HG03575 (cell line): ENCODE data around the gene CEP250.
"Not testable (repeated sequence)": the region's sequence is repeated elsewhere in the genome, so short reads cannot be mapped to it uniquely, and the experiment has no call there.

ENCODE experiments used
- ATAC-seq: cut with Tn5 transposase; IDR thresholded peaks from one replicate; pipeline ENCODE4 v1.9.1; 2021; ENCODE audit not compliant: unreplicated experiment, insufficient number of reproducible peaks, low FRiP score; ENCODE audit errors: extremely low read depth

CEP250 gene

DNA sequence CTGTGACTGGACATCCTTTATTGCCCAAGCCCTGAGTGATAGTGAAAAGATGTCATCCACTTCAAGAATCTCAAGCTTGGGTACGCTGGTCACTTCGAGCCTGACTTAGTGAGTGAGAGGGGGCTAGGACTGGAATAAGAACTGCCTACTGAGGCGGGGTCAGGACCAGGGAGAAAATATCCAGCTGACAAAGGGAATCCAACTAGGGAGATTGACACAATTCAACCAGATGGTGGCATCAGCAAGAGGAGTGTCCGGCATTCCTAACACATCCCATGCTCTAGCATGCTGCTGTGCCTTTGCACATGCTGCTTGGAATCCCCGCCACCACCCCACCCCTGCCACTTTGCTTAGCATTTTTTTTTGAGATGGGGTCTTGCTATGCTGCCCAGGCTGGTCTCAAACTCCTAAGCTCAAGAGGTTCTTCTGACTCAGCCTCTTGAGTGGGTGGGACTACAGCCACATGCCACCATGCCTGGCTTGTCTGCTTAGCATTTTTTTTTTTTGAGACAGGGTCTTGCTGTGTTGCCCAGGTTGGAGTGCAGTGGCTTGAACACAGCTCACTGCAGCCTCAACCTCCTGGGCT, 6.5 kb upstream of the CEP250 start:
- ATAC-seq = no peak

DNA sequence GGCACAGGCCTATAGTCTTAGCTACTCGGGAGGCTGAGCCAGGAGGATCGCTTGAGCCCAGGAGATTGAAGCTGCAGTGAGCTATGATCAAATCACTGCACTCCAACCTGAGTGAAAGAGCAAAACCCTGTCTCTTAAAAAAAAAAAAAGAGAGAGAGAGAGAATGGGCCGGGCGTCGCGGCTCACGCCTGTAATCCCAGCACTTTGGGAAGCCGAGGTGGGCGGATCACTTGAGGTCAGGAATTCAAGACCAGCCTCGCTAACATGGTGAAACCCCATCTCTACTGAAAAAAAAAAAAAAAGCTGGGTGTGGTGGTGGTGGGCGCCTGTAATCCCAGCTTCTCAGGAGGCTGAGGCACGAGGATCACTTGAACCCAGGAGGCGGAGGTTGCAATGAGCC, 5.5 kb upstream of the CEP250 start:
- ATAC-seq = not testable (repeated sequence)

DNA sequence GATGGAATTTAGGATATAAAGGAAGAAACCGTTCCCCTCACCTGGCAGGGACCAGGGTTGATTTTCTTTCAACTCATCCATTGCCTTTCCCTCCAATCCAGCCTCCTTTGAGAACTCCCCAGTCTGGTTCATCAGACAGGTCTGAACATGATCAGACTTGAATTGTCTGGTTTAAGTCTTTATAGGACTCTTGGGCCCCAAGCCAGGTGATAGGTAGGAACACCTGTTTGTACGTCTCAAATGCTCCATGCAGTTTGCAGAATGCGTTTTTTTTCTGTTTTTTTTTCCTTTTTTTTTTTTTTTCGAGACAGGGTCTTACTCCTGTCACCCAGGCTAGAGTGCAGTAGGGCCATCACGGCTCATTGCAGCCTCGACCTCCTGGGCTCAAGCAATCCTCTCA, 4.1 kb upstream of the CEP250 start:
- no peak for ATAC-seq

DNA sequence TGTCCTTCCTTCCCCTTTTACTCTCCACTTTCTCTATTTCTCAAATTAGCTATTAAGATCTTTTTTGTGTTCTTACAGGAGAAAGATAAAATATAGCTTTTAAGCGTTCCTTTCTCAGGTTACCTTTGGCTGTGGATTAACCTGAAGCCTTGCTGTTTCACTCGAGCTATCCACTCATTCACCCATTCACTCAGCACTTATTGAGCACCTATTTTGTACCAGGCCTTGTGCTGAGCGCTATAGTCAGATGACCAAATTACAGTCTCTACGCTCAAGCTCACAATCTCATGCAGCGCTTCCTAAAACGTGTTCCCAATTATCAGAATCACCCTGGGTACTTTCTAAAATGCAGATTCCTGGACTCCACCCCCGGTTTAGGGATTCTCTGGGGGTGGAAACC, 1.8 kb upstream of the CEP250 start:
- ATAC-seq = no peak

DNA sequence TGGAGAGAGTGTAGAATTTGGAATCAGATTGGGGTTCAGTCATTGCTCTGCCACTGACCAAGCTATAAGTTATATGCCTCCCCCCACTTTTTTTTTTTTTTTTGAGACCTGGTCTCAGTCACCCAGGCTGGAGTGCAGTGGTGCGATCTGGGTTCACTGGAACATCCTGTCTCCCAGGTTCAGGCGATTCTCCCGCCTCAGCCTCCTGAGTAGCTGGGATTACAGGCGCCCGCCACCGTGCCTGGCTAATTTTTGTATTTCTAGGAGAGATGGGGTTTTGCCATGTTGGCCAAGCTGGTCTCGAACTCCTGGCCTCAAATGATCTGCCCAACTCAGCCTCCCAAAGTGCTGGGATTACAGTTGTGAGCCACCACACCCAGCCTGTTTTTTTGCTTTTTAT, 1.3 kb downstream of the CEP250 start:
- not testable (repeated sequence) for ATAC-seq

DNA sequence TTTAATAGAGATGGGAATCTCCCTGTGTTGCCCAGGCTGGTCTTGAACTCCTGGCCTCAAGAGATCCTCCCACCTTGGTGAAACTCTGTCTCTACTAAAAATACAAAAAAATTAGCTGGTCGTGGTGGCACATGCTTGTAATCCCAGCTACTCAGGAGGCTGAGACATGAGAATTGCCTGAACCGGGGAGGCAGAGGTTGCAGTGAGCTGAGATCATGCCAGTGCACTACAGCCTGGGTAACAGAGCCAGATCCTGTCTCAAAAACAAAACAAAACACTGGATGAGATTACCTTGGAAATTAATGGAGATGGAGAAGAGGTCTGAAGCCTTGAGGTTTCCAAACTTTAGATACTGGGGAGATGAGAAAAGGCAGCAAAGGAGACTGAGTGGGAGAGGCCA, 2.1 kb downstream of the CEP250 start:
- ATAC-seq = not testable (repeated sequence)

DNA sequence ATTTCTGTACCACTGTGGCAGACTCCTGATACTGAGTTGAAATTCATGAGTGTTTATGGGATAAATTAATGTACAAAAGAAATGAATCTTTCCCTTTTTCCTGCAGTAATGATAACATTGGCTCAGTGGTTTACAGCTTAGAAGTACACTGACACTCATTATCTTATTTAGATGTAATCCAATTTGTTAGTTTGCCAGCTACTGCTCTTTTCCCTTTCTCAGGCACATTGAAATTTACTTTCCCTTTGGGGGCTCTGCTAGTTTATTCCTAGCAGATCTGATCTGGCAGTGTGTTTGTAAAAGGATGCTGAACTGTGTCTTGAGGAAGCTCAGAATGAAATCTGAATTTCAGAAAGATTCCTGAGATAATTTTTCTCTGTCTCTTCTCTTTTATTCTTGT, 3.0 kb downstream of the CEP250 start:
- no peak for ATAC-seq

DNA sequence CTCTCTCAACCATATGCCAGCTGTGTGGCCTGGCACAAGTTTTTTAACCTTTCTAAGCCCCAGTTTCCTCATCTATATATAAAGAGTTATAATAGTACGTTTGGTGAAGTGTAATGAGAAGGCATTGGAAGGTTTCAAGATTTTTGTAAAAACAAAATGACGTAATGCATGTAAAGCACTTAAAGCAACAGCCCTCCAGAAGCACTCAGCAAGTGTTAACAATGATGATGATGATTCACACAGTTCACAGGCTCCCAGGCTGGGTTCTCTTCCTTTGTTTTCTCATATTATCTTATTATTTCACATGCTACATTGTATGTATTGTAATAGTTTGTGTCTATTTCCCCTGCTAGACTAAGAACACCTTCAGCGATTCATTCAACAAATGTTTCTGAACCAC, 6.2 kb downstream of the CEP250 start:
- no peak for ATAC-seq

DNA sequence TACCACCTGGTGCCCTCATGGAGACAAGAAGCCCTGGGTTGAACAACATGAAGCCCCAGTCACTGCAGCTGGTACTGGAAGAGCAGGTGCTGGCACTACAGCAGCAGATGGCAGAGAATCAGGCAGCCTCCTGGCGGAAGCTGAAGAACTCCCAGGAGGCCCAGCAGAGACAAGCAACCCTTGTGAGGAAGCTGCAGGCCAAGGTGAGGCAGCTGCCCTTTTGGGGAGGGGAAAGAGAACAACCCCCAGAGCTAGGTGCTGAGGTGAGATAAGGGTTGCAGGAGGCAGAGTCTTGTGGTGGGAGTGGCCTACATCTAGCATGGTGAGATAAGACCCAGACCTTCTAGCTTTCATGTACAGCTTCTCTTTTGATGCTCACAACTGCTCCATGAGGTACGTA, 7.0 kb downstream of the CEP250 start:
- ATAC-seq = no peak

DNA sequence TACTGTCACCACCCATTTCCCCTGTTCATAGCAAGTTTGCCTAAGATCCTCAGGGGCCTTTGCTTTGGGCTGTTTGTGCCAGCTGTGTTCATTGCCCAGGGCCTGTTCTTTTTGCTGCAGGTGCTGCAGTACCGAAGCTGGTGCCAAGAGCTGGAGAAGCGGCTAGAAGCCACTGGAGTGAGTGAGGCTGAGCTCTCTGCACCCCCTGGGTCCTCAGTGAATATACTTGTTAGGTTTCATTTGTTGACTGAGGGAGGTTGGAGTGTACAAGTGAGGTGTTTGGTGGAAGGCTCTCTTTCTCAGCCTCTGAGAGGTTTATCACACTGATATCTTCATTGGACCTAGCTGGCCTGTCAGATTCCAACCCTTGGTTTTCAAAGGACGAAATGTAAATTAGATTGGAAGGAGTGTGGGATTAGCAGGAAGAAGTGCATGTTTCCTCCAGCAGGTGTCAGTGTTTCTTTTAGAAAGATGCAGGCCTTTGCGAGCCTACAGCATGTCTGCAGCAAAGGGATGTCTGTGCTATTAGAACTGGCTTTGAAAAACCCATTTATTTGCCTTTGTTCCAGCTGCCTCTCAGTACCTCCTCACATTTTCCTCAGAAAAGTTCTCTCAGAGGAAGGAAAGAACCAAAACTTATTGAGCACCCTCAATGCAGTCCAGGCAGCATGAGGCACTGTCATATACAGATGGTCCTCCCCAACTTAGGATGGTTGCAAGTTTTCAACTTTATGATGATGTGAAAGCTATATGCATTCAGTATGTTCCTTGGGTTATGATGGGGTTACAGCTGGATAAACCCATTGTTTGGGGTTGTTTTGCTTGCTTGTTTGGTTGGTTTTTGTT, 8.3 kb downstream of the CEP250 start:
- ATAC-seq = no peak

DNA sequence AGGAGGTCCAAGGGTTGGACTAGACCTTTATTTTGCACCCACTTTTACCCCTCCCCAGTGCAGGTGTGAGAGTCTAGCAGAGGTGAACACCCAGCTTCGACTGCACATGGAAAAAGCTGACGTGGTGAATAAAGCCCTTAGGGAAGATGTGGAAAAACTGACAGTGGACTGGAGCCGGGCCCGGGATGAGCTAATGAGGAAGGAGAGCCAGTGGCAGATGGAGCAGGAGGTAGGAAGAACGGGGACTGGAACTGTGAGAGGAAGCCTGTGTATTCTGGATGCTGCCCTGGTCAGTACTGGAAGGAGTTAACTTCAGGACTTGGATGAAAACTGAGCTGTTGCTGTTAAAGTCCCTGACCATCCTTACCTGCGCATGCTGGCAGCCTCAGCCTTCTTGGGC, 10.6 kb downstream of the CEP250 start:
- ATAC-seq = no peak

DNA sequence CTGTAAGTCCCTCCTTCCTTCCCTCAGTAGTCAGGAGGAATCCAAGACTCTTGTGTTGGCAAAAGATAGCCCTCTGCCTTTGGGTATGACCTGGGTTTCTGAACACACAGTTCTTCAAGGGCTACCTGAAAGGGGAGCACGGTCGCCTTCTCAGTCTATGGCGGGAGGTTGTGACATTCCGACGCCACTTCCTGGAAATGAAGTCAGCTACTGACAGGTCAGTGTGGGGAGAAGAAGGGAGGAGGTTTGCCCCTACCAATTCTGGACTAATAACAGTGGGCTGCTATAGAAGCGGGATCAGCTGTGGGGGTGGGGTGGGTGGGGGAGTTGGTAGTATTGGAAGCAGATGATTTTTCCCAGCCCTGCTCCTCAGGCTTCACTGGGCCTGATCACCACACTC, 11.5 kb downstream of the CEP250 start:
- no peak for ATAC-seq

DNA sequence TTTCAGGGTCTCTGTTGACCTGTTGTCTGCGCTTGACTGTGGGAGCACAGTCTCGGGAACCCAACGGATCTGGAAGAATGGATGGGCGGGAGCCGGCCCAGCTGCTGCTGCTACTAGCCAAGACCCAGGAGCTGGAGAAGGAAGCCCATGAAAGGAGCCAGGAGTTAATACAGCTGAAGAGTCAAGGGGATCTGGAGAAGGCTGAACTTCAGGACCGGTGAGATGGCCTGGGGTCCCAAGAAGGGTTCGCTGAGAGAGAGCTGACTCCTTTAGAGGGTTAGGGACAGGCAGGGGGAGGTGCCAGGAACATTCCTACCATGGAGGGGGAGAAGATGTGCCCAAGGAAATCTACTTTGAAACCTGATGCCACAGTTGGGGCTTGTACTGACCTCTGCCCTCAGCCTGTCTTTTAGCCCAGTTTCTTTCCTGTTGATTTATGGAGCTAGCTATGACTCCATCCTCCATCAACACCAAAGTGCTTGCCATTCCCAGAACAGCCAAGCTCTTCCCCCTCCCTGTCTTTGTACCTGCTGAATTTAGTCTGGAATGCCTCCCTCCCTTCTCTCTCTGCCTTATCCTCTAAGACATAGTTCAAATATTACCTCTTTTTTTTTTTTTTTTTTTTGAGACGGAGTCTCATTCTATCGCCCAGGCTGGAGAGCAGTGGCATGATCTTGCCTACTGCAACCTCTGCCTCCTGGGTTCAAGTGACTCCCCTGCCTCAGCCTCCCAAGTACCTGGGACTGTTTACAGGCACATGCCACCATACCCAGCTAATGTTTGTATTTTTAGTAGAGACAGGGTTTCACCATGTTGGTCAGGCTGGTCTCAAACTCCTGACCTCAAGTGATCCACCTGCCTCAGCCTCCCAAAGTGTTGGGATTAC, 12.2 kb downstream of the CEP250 start:
- no peak for ATAC-seq

DNA sequence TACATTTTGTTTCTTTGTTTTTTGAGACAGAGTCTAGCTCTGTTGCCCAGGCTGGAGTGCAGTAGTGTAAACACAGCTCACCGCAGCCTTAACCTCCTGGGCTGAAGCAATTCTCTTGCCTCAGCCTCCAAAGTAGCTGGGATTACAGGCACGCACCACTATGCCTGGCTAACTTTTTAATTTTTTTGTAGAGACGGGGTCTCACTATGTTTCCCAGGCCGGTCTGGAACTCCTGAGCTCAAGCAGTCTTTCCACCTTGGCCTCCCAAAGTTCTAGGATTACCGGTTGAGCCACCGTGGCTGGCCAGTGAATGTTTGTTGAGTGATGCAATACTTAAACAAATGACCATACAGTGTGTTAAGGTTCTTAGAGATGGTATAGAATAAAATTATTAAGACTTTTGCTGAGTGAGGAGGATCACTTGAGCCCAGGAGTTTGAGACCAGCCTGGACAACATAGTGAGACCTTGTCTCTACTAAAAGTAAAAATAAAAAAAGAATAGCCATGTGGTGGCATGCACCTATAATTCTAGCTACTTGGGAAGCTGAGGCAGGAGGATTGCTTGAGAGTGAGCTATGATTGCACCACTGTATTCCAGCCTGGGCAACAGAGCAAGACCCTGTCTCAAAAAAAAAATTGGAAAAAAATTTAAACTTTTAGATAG, 13.4 kb downstream of the CEP250 start:
- ATAC-seq = no peak

DNA sequence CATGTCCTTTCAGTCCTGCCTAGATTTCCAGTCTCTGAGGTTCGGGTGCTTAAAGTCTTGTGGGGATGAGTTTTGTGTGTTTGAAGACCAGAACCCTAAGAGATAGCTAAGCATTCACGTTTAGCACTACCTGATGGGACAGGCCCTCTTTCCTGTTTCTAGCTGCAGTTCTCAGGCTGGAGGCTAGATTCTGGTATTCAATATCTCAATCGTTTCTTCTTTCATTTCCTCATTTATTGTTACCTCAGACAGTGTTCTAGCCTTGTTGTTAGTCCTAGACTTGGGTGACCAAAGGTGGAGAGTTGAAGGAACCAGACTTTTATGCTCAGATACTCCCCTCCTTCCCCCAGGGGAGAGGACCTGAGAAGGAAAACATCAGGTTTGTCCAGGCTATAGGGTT, 16.8 kb downstream of the CEP250 start:
- no peak for ATAC-seq

DNA sequence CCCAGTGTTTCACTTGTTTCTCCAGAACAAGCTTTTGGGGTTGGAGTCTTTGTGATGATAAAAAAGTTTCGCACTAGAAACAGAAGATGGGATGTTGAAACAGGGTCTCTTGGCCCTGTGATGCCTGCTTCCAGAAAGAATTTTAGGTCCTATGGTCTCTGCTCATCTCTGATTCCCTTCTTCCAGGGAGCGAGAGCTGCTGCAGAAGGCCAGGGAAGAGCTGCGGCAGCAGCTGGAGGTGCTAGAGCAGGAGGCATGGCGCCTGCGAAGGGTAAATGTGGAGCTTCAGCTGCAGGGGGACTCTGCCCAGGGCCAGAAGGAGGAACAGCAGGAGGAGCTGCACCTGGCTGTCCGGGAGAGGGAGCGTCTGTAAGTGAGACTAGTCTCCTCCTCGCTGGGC, 18.3 kb downstream of the CEP250 start:
- ATAC-seq = no peak

DNA sequence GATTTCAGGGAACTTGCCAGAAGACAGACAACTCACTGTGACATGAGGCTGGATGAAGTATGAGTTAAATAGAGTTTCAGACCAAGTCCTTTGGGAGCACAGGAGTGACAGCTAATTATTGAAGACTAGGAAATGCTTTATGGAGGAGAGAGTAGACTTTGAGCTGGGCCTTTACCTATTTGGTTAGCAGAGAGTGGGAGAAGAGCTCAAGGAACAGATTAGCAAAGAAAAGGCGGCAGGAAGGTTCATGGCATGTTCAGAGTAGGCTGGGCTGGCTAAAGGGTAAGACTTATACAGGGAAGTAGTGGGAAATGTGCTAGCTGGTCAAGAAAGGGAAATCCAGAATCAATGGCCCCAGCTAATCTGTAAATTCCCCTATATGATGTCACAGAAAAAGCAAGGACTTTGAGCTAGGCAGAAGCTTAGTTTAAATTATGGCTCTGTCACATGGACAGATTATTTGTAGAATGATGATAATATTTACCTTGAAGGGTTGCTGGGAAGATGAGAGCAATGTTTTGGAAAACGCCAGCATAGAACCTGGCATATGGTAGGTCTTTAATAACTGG, 19.0 kb downstream of the CEP250 start:
- ATAC-seq = no peak

DNA sequence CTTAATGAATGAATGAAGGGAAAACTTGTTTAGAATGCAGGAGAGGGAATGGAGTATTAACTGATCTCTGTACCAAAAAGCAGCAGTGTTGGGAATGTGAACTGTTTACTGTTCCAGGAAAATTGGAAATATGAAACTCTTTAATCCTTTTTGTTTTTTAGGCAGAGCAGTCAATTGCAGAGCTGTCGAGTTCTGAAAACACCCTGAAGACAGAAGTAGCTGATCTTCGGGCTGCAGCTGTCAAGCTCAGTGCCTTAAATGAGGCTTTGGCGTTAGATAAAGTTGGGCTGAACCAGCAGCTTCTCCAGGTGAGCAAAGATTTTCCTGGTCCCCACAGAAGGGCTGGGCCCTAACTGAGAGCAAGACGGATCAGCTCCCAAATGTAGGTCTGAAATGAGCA, 20.9 kb downstream of the CEP250 start:
- ATAC-seq = no peak

DNA sequence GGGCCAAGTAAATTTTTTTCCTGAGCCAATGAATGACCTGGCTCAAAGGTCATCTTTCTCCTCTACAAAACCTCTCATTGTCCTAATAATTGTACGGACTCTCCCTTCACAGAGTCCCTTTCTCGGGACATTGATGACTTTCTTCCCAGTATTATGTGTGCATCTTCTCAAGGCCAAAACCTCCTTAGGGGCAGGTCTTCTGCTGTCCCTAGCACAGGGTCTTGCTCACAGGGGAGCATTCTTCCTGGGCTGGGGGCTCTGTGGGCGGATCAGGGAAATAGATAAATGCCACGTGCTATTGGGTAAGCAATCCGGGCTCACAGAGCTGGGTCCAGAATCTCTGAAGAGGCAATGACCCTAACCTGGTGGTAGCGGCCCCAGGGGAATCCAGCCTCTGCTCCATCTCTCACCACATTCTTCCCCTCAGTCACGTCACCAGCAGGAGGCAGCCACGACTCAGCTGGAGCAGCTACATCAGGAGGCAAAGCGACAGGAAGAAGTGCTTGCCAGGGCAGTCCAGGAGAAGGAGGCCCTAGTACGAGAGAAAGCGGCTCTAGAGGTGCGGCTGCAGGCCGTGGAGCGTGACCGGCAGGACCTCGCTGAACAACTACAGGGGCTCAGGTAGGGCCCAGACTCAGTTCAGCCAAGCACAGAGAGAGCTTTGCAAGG, 23.5 kb downstream of the CEP250 start:
- ATAC-seq = no peak
